ENCODE results near the gene XXYLT1. TPM values are rescaled to one million over a fixed set of nuclear protein-coding genes. Genes with fewer than 3 reads are reported as not detected.

Gene XXYLT1
- total and polyA plus RNA-seq, 2 of the 8 experiments (the other 6 are each of a cell fraction or from before 2014, with no cell fraction given), result 18.9 to 23.8 TPM

DNA sequence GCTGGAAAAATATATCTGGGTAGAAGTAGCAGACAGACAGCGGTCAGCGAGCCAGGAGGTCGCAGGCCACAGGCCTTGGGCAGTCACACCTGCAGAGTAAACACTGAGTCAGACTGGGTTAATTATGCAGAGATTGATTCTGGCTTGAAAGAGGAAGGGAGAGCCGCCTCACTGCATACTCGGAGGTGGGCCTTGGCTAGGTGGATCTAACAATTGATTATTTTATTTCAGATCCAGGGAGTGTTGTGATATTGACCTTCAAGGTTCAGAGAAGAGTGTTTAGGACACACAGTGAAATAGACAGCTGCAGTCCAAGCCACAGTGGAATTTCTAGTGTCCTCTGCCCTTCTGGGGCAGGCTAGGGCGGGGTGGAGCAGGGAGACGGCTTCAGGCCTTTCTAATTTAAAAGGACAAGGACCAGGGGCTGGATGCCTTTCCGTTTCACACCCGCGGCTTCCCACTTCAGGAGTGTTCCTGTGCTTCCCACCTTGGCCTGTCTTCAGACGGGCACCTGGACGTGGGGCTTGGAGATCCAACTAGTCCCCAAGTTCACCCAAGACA is 237.3 kb downstream of the XXYLT1 start:
- POLR2A ChIA-PET (ENCODE audit: partially characterized antibody), result interaction anchor here (2.0 kb wide), 1 partner anchor 347 kb away, joined by 8 read pairs; the partner anchor contains the start of gene FAM43A
- FAIRE-seq (no peak), DNase-seq (ENCODE audit: low read depth in 1 of 2, low spot score in 2 of 2) (no peak)
- Histone ChIP-seq H4K20me1 (replicated peaks in 1 of 2; ENCODE audit: control insufficient read depth in 1 of 2, insufficient read depth in 2 of 2, low read length in 2 of 2) (no peaks in the 10 kb centered on the region), H3K56ac (replicated peaks; ENCODE audit: insufficient read length, low read depth, low read length) (no peak overlapping the region), H3K23ac (ENCODE audit: insufficient read length) (no peak overlapping the region), H2BK5ac (ENCODE audit: low read depth, low read length) (no peak overlapping the region), H2BK120ac (replicated peaks; ENCODE audit: low read depth, low read length) (no peak overlapping the region), H3K27ac (ENCODE audit: low read depth, low read length) (no peak overlapping the region), H3K4me2 (ENCODE audit: insufficient read depth in 1 of 2, low read depth in 2 of 2, low read length in 2 of 2) (no peak overlapping the region), H2BK12ac (ENCODE audit: low read depth, low read length) (0 out of 2 replicates have a peak overlapping the region, but pooled peaks have one; percentile 9), H4K5ac (ENCODE audit: insufficient read length, low read depth, low read length) (no peak overlapping the region), H3K14ac (ENCODE audit: insufficient read length) (no peak overlapping the region), H3K36me3 (ENCODE audit: control insufficient read depth in 2 of 4, insufficient read depth in 4 of 4, low read length in 3 of 4) (no peaks in the 10 kb centered on the region), H3K18ac (ENCODE audit: extremely low read depth, low read length) (no peak overlapping the region; the same call in 1 of the 2 replicates), H3K79me1 (ENCODE audit: low read depth, low read length) (no peaks in the 10 kb centered on the region), H3K23me2 (ENCODE audit: low read depth, low read length) (no peaks in the 10 kb centered on the region), H3K79me2 (ENCODE audit: control insufficient read depth in 1 of 2, insufficient read depth in 2 of 2, low read length in 2 of 2) (no peaks in the 10 kb centered on the region), H4K91ac (replicated peaks; ENCODE audit: insufficient read length, low read length) (no peak overlapping the region), H2BK15ac (ENCODE audit: low read length) (no peak overlapping the region; the same call in 1 of the 2 replicates), H2AK5ac (ENCODE audit: low read depth, low read length) (no peak overlapping the region), H3K9ac (replicated peaks in 1 of 4; ENCODE audit: extremely low read depth in 1 of 4, low read depth in 3 of 4, low read length in 3 of 4) (no peak overlapping the region), H3K4me1 (replicated peaks in 1 of 4; ENCODE audit: control insufficient read depth in 3 of 4, insufficient read depth in 4 of 4, low read length in 3 of 4) (peaks cover 4 to 14% (median 11%) of the 10 kb centered on the region in 4 experiments; a peak in 6 of 7 replicates), H4K8ac (ENCODE audit: extremely low read depth, insufficient read depth, low read length) (no peak overlapping the region), H2AFZ (ENCODE audit: low read length) (no peak overlapping the region), H3K9me3 (ENCODE audit: insufficient read depth in 2 of 2, low read depth in 1 of 2, low read length in 1 of 2) (no peaks in the 10 kb centered on the region), H3K4me3 (ENCODE audit: extremely low read depth in 1 of 4, insufficient read depth in 2 of 4, low read depth in 3 of 4, low read length in 4 of 4) (no peak overlapping the region), H3K27me3 (replicated peaks in 1 of 4; ENCODE audit: control insufficient read depth in 3 of 4, extremely low read depth in 1 of 4, insufficient read depth in 3 of 4, low read length in 3 of 4) (peaks cover 0 to 9% (median 8%) of the 10 kb centered on the region in 4 experiments; a peak in 3 of 7 replicates), H2BK20ac (ENCODE audit: low read length) (no peak overlapping the region), H3K4ac (replicated peaks; ENCODE audit: insufficient read length, low read depth, low read length) (no peak overlapping the region)
- CTCF ChIA-PET (ENCODE audit: partially characterized antibody), result interaction anchor here (0.6 to 5.8 kb wide), 9 partner anchors 12 to 391 kb away, joined by 3 to 33 read pairs (median 4); no protein-coding TSS in a partner anchor
- WGBS, 2 experiments (ENCODE audit: extremely low coverage in 1 of 2, insufficient coverage in 1 of 2, insufficient read length in 1 of 2, insufficient replicate concordance in 2 of 2, low coverage in 1 of 2, low lambda C conversion rate in 2 of 2, missing lambda C conversion rate in 1 of 2), result 63% methylated on average over 12 of the region's 12 CpGs; no CpG with 5 or more reads in 1 of the 2 experiments
- TF ChIP-seq JUND (IDR thresholded peaks at IDR 0.05; ENCODE audit: low read length) (peak; percentile 10; the same call in 1 of the 2 replicates), BRCA1 (IDR thresholded peaks at IDR 0.05; ENCODE audit: low read depth, low read length) (no peak)
